ENCODE results near the gene PIBF1. TPM values are rescaled to one million over a fixed set of nuclear protein-coding genes. Genes with fewer than 3 reads are reported as not detected.

Gene PIBF1
- total RNA-seq (10 to 100 TPM in 2 of 4 donors, 1 to 10 TPM in 2; 6.8 to 12.8 (median 10.1) TPM), polyA plus RNA-seq (1 to 10 TPM; 5.4 to 7.5 (median 6.0) TPM)
- long read RNA-seq, donor 1, transcript PIBF1-201 (18 exons, 3,154 nt) = major isoform, 9 of 10 reads
- long read RNA-seq, donor 1, partial matches to known transcripts = 0 of 10 reads
- long read RNA-seq, donor 1, other reads (novel, unspliced or antisense) = 1 of 10 reads
- long read RNA-seq, donor 2, transcript PIBF1-201 (18 exons, 3,154 nt) = major isoform, 9 of 21 reads
- long read RNA-seq, donor 2, partial matches to known transcripts = 1 of 21 reads
- long read RNA-seq, donor 2, other reads (novel, unspliced or antisense) = 10 of 21 reads

GRCh38 chr13:72781451-72782439 lies at the start of gene PIBF1, which contains the start of gene DIS3:
PIBF1 (plus strand) TSS chr13:72782133; CDS start chr13:72783470, 1,337 bp downstream.
DIS3 (minus strand) TSS chr13:72781900; CDS start chr13:72781832, 68 bp downstream.
- H3K27ac ChIP-seq = peak within 1 kb of the TSS; percentile 89
- peak within 1 kb of the TSS; percentile 89 for H3K4me3 ChIP-seq
- 0 to 1% (median 0%) methylated on average over 77 to 81 of the region's 81 CpGs for whole genome bisulfite sequencing, 3 donors
- ATAC-seq (peak; percentile 100), DNase-seq (peak; percentile 98 to 99)
- intact Hi-C loops (cut with DNase I) = loop anchor here (1.0 to 5.0 kb wide), 2 partner anchors 54 kb away; partner anchors contain the start of genes BORA (in 2 of the 2) and MZT1 (in 2 of the 2)
- peaks cover 4 to 48% of the 10 kb centered on the region in 2 donors for H3K36me3 ChIP-seq (ENCODE audit: insufficient read depth in 1 of 2, low read depth in 1 of 2)
- TF ChIP-seq CTCF (IDR thresholded peaks at IDR 0.05) = no peak
- H3K4me1 ChIP-seq = peaks cover 25% of the 10 kb centered on the region
- no peaks in the 10 kb centered on the region for H3K27me3 ChIP-seq (ENCODE audit: insufficient read depth in 3 of 3, low read length in 2 of 3)
- no peaks in the 10 kb centered on the region for H3K9me3 ChIP-seq

- 87 to 96% (median 93%) methylated on average over 3 of the region's 3 CpGs for WGBS, 3 donors
- no peak for TF ChIP-seq CTCF (IDR thresholded peaks at IDR 0.05)
- no peak overlapping the region for H3K4me3 ChIP-seq
These were observed 44.9 kb upstream of the PIBF1 start for GRCh38 chr13:72737033-72737432.

GRCh38 chr13:72740015-72740414 lies 41.9 kb upstream of the PIBF1 start:
- H3K4me1 ChIP-seq = no peaks in the 10 kb centered on the region
- H3K4me3 ChIP-seq = no peak overlapping the region
- DNase-seq = no peak
- TF ChIP-seq CTCF (IDR thresholded peaks at IDR 0.05) = no peak
- 62 to 87% (median 79%) methylated on average over 1 of the region's 1 CpG for WGBS, 3 donors
- intact Hi-C loops (cut with DNase I) = no loop called here
- H3K9me3 ChIP-seq = no peaks in the 10 kb centered on the region
- no peak for ATAC-seq
- H3K27me3 ChIP-seq (ENCODE audit: insufficient read depth in 3 of 3, low read length in 2 of 3) = no peaks in the 10 kb centered on the region
- peaks cover 0 to 12% of the 10 kb centered on the region in 2 donors for H3K36me3 ChIP-seq (ENCODE audit: insufficient read depth in 1 of 2, low read depth in 1 of 2)
- no peak overlapping the region for H3K27ac ChIP-seq

More at GRCh38 chr13:72737033-72737432, 44.9 kb upstream of the PIBF1 start:
- peaks cover 2% of the 10 kb centered on the region in 2 donors for H3K36me3 ChIP-seq (ENCODE audit: insufficient read depth in 1 of 2, low read depth in 1 of 2)
- H3K27ac ChIP-seq = no peak overlapping the region
- H3K9me3 ChIP-seq = no peaks in the 10 kb centered on the region
- ATAC-seq = no peak
- DNase-seq = no peak
- intact Hi-C loops (cut with DNase I) = no loop called here
- H3K4me1 ChIP-seq = no peaks in the 10 kb centered on the region
- no peaks in the 10 kb centered on the region for H3K27me3 ChIP-seq (ENCODE audit: insufficient read depth in 3 of 3, low read length in 2 of 3)

- DNase-seq = no peak
- Histone ChIP-seq H3K27me3 (ENCODE audit: insufficient read depth in 3 of 3, low read length in 2 of 3) (no peaks in the 10 kb centered on the region), H3K4me1 (no peaks in the 10 kb centered on the region), H3K9me3 (no peaks in the 10 kb centered on the region), H3K27ac (no peak overlapping the region), H3K36me3 (ENCODE audit: insufficient read depth in 1 of 2, low read depth in 1 of 2) (peaks cover 4 to 44% of the 10 kb centered on the region in 2 donors), H3K4me3 (no peak overlapping the region)
- no peak for ATAC-seq
- WGBS, 3 donors = 74 to 90% (median 85%) methylated on average over 1 of the region's 1 CpG
- intact Hi-C loops (cut with DNase I) = no loop called here
- TF ChIP-seq CTCF (IDR thresholded peaks at IDR 0.05) = no peak
These were observed 36.7 kb upstream of the PIBF1 start for GRCh38 chr13:72745260-72745659.
